Measurements from ENCODE around the gene KNOP1.

Gene KNOP1

DNA sequence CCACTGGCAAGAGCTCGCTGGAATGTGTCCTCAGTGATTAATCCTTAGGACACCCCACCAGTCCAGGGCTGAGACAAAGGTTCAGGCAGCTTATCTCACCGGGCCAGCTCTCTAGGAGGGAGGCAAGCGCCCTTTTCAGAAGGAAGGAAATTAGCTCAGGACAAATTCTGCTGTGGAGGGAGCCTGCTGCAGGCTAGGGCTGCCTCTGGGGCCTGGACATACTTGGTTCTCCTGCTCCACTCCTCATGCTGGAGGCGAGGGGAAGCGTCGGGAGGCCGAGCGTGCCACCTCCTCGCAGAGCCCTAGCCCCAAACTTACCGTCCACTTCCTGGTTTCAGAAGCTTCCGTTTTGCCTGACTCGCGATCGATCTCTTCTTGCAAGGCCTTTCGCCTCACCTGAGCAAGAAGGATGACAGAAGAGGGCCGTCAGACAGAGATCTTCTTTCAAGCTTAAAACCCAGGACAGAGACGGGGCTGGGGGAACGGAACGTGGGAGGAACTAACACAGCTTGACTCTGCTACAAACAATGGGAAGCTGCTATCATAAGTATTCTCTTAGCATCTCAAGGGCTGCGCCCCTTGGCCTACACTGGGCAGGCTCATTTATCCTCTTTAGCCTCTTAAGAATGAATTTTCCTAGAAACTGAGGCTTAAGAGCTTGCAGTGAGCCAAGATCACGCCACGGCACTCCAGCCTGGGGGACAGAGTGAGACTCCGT lies 7.7 kb downstream of the KNOP1 start:
- no peak for DNase-seq
- in situ Hi-C loops (cut with MboI; ENCODE audit: low pct_unique_long_range_greater_than_20kb, low sequenced_read_pairs), result no loop called here

- in situ Hi-C loops (cut with MboI; ENCODE audit: low pct_unique_long_range_greater_than_20kb, low sequenced_read_pairs), result no loop called here
- no peak for DNase-seq
Measured at GRCh38 chr16:19709381-19710136, 8.5 kb downstream of the KNOP1 start.

GRCh38 chr16:19708296-19709205 lies 9.5 kb downstream of the KNOP1 start:
- in situ Hi-C loops (cut with MboI; ENCODE audit: low pct_unique_long_range_greater_than_20kb, low sequenced_read_pairs), result no loop called here
- DNase-seq, result no peak

DNA sequence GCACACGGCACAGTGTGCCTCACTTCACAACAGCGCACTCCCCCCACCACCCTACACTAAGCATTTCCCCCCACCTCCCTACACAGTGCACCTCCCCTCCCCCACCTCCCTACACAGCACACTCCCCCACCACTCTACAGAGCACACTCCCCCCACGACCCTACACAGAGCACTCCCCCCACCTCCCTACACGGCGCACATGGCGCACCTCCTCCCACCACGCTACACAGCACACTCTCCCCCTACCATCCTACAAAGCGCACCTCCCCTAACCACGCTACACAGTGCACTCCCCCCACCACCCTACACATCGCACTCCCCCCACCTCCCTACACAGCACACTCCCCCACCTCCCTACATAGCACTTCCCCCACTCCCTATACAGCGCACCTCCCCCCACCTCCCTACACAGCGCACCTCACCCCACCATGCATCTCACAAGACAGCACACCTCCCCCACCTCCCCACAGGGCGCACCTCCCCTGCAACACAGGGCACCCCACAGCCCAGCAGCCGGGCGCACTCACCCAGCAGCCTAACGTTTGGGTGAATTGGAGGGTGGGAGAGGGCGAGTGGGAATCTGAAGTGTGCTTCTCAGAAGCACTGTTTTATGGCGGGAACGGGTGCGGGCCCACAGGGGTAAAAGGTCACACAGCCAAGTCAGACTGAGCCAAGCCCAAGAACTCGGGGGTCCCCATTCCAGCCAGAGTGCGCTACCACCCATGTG lies 10.3 kb downstream of the KNOP1 start:
- in situ Hi-C loops (cut with MboI; ENCODE audit: low pct_unique_long_range_greater_than_20kb, low sequenced_read_pairs), result no loop called here
- no peak for DNase-seq

DNA sequence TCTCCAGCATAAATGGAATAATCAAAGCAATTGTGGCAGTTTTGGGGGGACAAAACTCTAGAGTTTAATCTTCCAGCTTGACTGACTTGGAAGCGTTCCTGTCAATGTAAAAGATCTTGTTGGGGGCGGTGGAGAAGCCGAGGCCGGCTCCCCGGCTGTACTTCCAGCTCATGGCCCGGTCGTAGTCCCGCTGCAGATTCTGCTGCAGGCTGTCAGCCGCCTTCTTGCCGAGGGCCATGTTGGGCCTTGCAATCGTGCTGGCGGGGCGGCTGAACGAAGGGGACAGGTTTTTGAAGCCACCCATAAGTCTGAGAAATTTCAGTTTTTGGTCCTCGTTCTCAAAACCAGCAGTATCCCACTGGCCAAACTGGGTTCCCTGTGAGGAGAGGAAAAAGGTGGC lies 11.2 kb downstream of the KNOP1 start:
- in situ Hi-C loops (cut with MboI; ENCODE audit: low pct_unique_long_range_greater_than_20kb, low sequenced_read_pairs), result no loop called here
- no peak for DNase-seq

GRCh38 chr16:19705843-19706242 lies 12.2 kb downstream of the KNOP1 start:
- DNase-seq, result no peak
- in situ Hi-C loops (cut with MboI; ENCODE audit: low pct_unique_long_range_greater_than_20kb, low sequenced_read_pairs), result no loop called here

GRCh38 chr16:19705146-19705501 lies 12.9 kb downstream of the KNOP1 start:
- DNase-seq, result no peak
- in situ Hi-C loops (cut with MboI; ENCODE audit: low pct_unique_long_range_greater_than_20kb, low sequenced_read_pairs), result no loop called here

- in situ Hi-C loops (cut with MboI; ENCODE audit: low pct_unique_long_range_greater_than_20kb, low sequenced_read_pairs), result no loop called here
- DNase-seq, result no peak
Measured at GRCh38 chr16:19704321-19705145, 13.5 kb downstream of the KNOP1 start.

DNA sequence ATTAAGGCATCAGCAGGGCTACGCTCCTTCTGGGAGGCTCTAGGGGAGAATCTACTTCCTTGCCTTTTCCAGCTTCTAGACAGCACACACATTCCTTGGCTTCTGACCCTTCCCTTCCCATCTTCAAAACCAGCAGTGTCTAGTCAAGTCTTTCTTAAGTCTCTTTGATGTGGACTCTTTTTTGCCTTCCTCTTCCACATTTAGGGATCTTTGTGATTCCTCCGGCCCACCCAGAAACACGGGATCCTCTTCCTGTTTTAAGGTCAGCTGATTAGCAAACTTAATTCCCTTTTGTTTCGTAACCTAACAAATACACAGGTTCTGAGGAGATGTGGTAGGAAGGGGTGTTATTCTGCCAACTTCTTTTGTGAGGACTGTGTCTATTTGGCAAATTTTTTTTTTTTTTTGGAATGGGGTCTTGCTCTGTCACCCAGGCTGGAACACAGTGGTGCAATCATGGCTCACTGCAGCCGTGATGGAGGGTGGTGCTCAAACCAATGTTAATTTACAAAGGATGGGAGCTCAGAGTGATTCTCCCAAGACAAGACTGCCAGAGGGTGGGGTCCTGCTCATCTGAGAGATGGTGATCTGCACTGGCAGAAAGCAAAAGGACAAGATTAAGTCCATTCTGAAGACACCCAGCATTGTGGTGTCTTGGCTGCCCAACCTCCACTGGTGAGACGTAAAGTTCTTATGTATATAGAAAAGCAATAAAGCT lies 14.7 kb downstream of the KNOP1 start:
- in situ Hi-C loops (cut with MboI; ENCODE audit: low pct_unique_long_range_greater_than_20kb, low sequenced_read_pairs), result no loop called here
- no peak for DNase-seq

DNA sequence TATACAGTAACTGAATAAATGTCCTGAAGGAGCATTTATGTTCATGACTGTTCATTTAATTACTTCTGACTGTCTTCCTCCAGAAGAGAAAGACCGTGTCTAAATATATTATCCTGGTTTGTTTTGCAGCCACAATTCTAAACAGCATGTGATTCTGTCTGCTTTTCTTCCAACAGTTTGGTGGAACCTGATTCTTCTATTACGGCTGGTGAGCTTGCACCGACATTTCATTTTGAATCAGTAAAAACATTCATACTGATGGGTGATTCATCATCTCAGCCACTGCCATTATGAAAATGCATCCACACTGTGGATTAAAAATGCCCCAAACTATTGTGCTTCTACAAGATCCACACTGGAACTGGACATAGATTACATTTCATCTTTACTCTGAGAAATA lies 16.9 kb downstream of the KNOP1 start:
- no peak for DNase-seq
- in situ Hi-C loops (cut with MboI; ENCODE audit: low pct_unique_long_range_greater_than_20kb, low sequenced_read_pairs), result no loop called here

DNA sequence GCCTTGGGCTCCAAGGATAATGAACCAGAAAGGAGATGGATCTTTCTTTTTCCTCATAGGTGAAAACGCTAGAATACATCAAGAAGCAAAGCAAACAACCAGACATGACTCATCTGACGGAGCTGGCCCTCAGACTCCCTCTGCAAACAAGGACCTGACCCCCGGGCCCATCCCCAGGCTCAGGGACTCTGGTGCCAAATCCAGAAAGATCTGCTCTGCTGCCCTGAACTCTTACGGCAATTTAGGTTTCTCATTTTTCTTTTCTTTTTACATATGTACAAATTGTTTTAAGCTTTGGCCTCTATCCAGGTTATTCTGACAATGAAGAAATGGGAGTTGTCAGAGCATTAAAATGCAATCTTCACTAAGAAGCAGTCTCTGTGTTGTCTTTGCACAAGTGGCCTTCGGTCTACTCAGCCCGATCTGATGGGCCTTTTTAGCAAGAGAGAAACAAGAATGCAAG lies 17.7 kb downstream of the KNOP1 start:
- DNase-seq, result no peak
- in situ Hi-C loops (cut with MboI; ENCODE audit: low pct_unique_long_range_greater_than_20kb, low sequenced_read_pairs), result no loop called here

- in situ Hi-C loops (cut with MboI; ENCODE audit: low pct_unique_long_range_greater_than_20kb, low sequenced_read_pairs), result no loop called here
- no peak for DNase-seq
Measured at GRCh38 chr16:19699472-19699871, 18.6 kb downstream of the KNOP1 start.

GRCh38 chr16:19698480-19699465 lies 19.3 kb downstream of the KNOP1 start:
- DNase-seq, result no peak
- in situ Hi-C loops (cut with MboI; ENCODE audit: low pct_unique_long_range_greater_than_20kb, low sequenced_read_pairs), result no loop called here

GRCh38 chr16:19697756-19698318 lies 20.2 kb downstream of the KNOP1 start:
- in situ Hi-C loops (cut with MboI; ENCODE audit: low pct_unique_long_range_greater_than_20kb, low sequenced_read_pairs), result no loop called here
- DNase-seq, result no peak

GRCh38 chr16:19696961-19697360 lies 21.1 kb downstream of the KNOP1 start:
- DNase-seq, result no peak
- in situ Hi-C loops (cut with MboI; ENCODE audit: low pct_unique_long_range_greater_than_20kb, low sequenced_read_pairs), result no loop called here

DNA sequence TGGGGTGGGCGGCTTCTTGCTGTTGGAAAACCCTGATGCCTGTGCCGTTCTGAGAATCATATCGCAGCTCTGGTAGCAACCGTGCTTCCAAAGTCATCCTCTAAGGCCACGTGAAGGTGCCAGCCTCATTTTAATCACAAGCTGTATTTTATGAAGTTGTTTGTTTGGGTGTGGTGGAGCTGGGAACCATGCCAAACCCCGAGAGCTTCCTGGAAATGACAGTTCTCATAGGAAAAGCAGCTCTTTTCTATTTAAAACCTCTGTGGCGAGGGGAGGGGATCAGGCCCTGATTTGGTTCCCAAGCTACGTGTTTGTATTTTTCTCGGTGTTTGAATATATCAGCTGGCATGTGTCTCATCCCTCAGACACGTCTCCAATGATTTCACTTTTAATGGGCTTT lies 21.7 kb downstream of the KNOP1 start:
- in situ Hi-C loops (cut with MboI; ENCODE audit: low pct_unique_long_range_greater_than_20kb, low sequenced_read_pairs), result no loop called here
- DNase-seq, result peak; percentile 80

All from KBM-7 (cell line).